A673 (cell line): ENCODE data around the gene CARD19. TPM values are rescaled to one million over a fixed set of nuclear protein-coding genes. Genes with fewer than 3 reads are reported as not detected.

Source experiments
- BruUV-seq: library from RNA; stranded (reverse); fragments of 400-500 nt; replicated peaks from 2 replicates; lab custom pipeline; 2021; lab: Mats Ljungman, UMichigan
- CTCF ChIA-PET: fragments of 300-600 bp; sonication (Branson Sonifier 250); formaldehyde crosslinking; loops from one replicate; lab custom pipeline; 2022; ENCODE audit warnings: antibody characterized with exemption; lab: Charles Lee
- POLR2A ChIA-PET: fragments of 300-600 bp; sonication (Branson Sonifier 250); formaldehyde crosslinking; loops from one replicate; lab custom pipeline; 2022; ENCODE audit warnings: antibody characterized with exemption; ENCODE audit not compliant: low non-redundant PET; lab: Charles Lee
- DNase-seq: peaks from one replicate; pipeline ENCODE4 v3.0.0-alpha.2; 2015; ENCODE audit warnings: low spot score
- H3K27ac ChIP-seq: fragments of 200-600 bp; sonication (generic); 2 replicates; pipeline ENCODE4 v1.5.1; 2016; ENCODE audit warnings: mixed run types, low read depth, mild to moderate bottlenecking, mixed read lengths, antibody characterized with exemption, low read length; ENCODE audit not compliant: poor library complexity, severe bottlenecking
- H3K27me3 ChIP-seq: fragments of 200-600 bp; sonication (generic); replicated peaks from 2 replicates; pipeline ENCODE4 v1.6.1; 2017; ENCODE audit warnings: mixed run types, low read depth, mild to moderate bottlenecking, mixed read lengths, antibody characterized with exemption, low read length; ENCODE audit not compliant: insufficient read depth, poor library complexity
- H3K36me3 ChIP-seq: fragments of 200-600 bp; sonication (generic); 2 replicates; pipeline ENCODE4 v1.6.1; 2016; ENCODE audit warnings: mixed run types, mild to moderate bottlenecking, mixed read lengths, antibody characterized with exemption, low read length; ENCODE audit not compliant: insufficient read depth, poor library complexity, severe bottlenecking
- H3K4me1 ChIP-seq: fragments of 200-600 bp; sonication (generic); 2 replicates; pipeline ENCODE4 v1.6.1; 2017; ENCODE audit warnings: mixed run types, mild to moderate bottlenecking, mixed read lengths, antibody characterized with exemption, low read length; ENCODE audit not compliant: insufficient read depth, poor library complexity, severe bottlenecking
- H3K4me3 ChIP-seq: fragments of 200-600 bp; sonication (generic); 2 replicates; pipeline ENCODE4 v1.5.1; 2016; ENCODE audit warnings: low read depth, mixed run types, mild to moderate bottlenecking, mixed read lengths, low read length; ENCODE audit not compliant: poor library complexity, severe bottlenecking
- H3K9me3 ChIP-seq: fragments of 200-600 bp; sonication (generic); 2 replicates; pipeline ENCODE4 v1.6.1; 2016; ENCODE audit warnings: mixed run types, low read depth, mild to moderate bottlenecking, mixed read lengths, antibody characterized with exemption, low read length; ENCODE audit not compliant: poor library complexity, severe bottlenecking
- CTCF ChIP-seq: fragments of 300-800, 200-600 bp; sonication (generic); conservative IDR thresholded peaks from 2 replicates; pipeline ENCODE4 v1.5.1; 2017; ENCODE audit warnings: low read depth, mild to moderate bottlenecking, antibody characterized with exemption, low read length, moderate library complexity, mixed read lengths
- EZH2 ChIP-seq: fragments of 200-600 bp; sonication (generic); IDR thresholded peaks from 2 replicates; pipeline ENCODE4 v1.6.1; 2017; ENCODE audit warnings: borderline replicate concordance, low read depth, mild to moderate bottlenecking, mixed read lengths, antibody characterized with exemption, low read length; ENCODE audit not compliant: poor library complexity, severe bottlenecking
- intact Hi-C: fragments of 100-400 bp; cut with micrococcal nuclease; formaldehyde crosslinking; loops from one replicate; pipeline ENCODE4 v1.10.0; 2022; ENCODE audit not compliant: unreplicated experiment
- total RNA-seq: library from RNA; stranded (reverse); gene quantifications from 2 replicates; pipeline ENCODE4 v1.2.3, GENCODE V29; 2021

Gene CARD19
- total RNA-seq, 1 experiment from 2014 or later: 12.2 TPM

DNA sequence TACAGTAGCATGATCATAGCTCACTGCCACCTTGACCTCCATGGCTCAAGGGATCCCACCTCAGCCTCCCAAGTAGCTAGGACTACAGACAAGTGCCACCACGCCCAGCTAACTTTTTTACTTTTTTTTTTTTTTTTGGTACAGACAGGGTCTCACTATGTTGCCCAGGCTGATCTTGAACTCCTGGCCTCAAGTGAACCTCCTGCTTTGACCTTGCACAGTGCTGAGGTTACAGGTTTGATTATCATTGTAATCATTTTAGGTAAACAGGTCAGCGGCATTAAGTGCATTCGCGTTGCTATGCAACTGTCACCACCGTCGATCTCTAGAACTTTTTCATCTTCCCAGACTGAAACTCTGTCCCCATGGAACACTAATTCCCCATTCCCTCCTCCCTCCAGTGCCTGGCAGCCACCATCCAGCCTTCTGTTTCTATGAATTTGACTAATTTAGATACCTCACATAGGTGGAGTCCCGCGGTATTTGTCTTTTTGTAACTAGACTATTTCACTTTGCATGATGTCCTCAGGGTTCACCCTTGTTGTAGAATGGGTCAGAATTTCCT is 5.8 kb upstream of the CARD19 start:
- Histone ChIP-seq H3K4me3 (no peak overlapping the region), H3K27me3 (no peaks in the 10 kb centered on the region), H3K27ac (no peak overlapping the region), H3K9me3 (no peaks in the 10 kb centered on the region), H3K4me1 (peaks cover 11% of the 10 kb centered on the region), H3K36me3 (no peaks in the 10 kb centered on the region)
- TF ChIP-seq EZH2: no peak
- no peak for TF ChIP-seq CTCF
- ChIA-PET CTCF (no interaction called here), POLR2A (no interaction called here)
- no TSS peak for BruUV-seq
- DNase-seq: no peak
- intact Hi-C loops: no loop called here

DNA sequence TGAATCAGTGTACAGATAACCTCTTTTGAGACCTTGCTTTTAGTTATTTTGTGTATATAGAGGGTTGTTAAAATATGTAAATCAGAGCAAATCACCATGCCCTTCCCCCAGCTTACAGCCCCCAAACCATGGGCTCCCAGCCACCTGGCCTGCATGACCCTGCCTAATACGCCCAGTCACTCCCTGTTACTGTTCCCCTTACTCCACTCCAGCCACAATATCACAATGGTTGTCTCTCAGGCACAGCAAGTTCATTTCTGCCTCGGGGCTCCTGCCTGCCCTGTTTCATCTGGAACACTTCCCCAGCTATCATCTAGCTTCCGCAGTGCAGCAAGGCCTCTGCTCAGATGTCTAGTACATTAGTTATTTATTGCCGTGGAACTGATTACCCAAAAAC is 5.0 kb upstream of the CARD19 start:
- Histone ChIP-seq H3K27me3 (no peaks in the 10 kb centered on the region), H3K36me3 (no peaks in the 10 kb centered on the region), H3K4me1 (peaks cover 12% of the 10 kb centered on the region), H3K4me3 (no peak overlapping the region), H3K9me3 (no peaks in the 10 kb centered on the region), H3K27ac (no peak overlapping the region)
- POLR2A ChIA-PET: no interaction called here
- CTCF ChIA-PET: no interaction called here
- intact Hi-C loops: no loop called here
- no TSS peak for BruUV-seq
- DNase-seq: no peak
- TF ChIP-seq CTCF: no peak
- no peak for TF ChIP-seq EZH2

GRCh38 chr9:93091453-93092081 is 4.5 kb upstream of the CARD19 start:
- ChIA-PET POLR2A (interaction anchor here (0.7 kb wide), 1 partner anchor 475 kb away, joined by 4 read pairs; no protein-coding TSS in a partner anchor), CTCF (no interaction called here)
- no peaks in the 10 kb centered on the region for H3K27me3 ChIP-seq
- peaks cover 12% of the 10 kb centered on the region for H3K4me1 ChIP-seq
- H3K4me3 ChIP-seq: no peak overlapping the region
- H3K27ac ChIP-seq: no peak overlapping the region
- DNase-seq: peak; percentile 44
- BruUV-seq: no TSS peak
- H3K36me3 ChIP-seq: no peaks in the 10 kb centered on the region
- intact Hi-C loops: no loop called here
- no peaks in the 10 kb centered on the region for H3K9me3 ChIP-seq
- no peak for TF ChIP-seq EZH2
- TF ChIP-seq CTCF: no peak
